ENCODE data around the gene ERV3-1.
A peak's percentile ranks its signal among the peaks of the same experiment; 100 is the strongest.
"Not testable (repeated sequence)": the region's sequence is repeated elsewhere in the genome, so short reads cannot be mapped to it uniquely, and the experiment has no call there.

ERV3-1 gene

DNA sequence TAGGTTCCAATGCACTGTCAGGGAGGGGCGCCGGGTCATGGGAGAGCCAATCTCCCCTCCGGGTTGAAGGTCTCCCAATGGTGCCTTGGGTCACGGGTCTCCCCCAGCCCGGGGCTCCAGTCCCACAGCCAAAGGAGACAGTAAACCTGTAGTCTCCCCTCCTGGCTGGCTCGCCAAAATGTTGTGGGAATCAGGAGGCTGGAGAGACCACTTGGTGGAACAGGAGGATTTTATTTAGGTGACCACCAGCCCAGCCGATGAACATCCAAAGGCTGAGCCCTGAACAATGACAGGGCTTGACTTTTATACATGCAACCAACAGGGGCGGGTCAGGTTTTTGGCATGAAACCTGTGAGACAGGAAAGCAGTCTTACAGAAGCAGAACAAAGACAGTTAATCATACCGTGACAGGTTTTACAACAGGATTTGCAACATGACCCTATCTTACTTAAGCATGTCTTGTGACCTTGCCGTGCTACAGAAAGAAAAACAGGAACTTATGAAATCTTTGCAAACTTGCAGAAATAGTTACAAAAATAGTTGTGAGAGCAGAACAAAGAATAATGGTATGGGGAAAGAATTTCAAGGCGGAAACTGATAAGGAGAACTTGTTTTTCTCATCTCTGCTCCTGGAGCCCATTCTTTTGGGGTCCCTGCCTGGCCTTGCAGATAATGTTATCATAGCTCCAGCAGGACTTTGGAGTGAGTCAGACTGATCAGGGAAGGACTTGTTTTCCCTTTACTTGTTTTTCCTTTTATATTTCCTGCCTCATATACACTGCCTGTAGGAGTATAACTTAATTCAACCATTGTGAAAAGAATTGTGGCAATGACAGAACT is 7.1 kb downstream of the ERV3-1 start:
- peak; percentile 64 for DNase-seq (ENCODE audit: low read depth)

- no peak for DNase-seq (ENCODE audit: low read depth)
Measured at GRCh38 chr7:64998865-64999164, 7.7 kb downstream of the ERV3-1 start.

DNA sequence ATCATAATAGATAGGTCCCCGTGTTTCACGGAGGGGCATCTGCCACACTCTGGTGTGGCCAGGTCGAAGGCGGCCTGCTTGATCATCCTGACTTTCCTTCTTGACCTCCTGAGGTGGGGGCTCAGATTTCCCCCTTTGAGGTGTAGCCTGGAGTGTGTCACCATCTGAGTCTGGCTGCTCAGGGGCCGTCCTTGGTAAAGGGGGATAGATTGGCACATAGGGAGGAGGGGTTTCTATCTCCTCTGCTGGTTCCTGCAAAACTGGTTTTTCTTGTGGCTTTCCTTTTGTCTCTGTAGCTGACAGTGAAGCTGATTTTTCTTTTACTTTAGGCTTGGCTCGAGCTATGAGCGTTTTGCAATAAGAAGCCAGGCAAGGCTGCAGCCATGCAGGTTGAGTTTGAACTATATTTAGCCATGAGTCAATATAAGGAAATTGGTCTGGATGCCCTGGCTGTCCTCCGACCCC is 8.5 kb downstream of the ERV3-1 start:
- no peak for DNase-seq (ENCODE audit: low read depth)

DNA sequence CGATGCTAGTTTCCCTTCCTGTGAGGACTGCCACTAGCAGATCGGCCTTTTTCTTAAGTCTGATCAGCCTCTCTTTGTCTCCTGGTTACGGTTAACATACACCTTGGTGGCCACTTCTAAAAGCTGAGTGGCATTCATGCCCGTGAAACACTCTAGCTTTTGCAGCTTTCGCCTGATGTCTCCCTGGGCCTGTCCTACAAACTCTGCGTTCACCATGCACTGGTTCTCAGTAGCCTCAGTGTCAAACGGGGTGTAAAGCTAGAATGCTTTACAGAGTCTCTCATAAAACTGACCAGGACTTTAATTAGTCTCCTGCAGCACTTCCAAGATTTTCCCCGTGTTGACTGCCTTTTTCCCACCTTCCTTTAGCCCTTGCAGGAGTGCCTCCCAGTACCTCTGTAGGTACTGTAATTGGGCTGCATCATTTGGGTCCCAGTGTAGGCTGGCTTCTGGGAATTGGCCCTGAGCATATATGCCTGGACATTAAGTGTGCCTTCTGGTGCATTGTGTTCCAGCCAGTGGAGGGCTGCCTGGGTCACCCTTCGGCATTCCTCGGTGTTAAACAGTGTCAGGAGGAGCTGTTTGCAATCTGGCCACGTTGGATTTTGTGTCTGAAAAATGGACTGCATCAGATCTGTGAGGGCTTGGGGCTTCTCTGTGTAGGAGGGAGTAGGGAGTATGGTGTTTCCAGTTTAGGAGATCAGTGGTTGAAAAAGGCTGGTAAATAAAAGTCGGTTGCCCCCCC is 9.2 kb downstream of the ERV3-1 start:
- no peak for DNase-seq (ENCODE audit: low read depth)

- DNase-seq (ENCODE audit: low read depth): no peak
Measured at GRCh38 chr7:64996305-64996704, 10.2 kb downstream of the ERV3-1 start.

DNA sequence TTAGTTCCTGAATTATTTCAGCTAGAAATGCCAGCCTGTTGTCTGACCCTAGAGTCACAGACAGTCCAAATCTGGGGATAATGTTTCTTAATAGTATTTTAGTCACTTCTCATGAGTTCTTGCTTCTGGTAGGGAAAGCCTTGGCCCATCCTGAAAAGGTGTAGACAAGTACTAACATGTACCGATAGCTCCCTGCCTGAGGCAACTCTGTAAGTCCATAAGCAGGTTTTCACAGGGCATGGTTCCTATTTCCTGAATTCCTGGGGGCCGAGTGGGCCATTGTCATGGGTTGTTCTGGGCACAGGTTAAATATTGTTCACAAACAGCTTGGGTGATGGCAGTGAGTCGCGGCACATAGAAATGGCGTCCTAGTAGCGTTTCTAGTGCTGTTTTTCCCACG is 12.6 kb downstream of the ERV3-1 start:
- no peak for DNase-seq (ENCODE audit: low read depth)

- DNase-seq (ENCODE audit: low read depth): no peak
Measured at GRCh38 chr7:64992971-64993370, 13.5 kb downstream of the ERV3-1 start.

DNA sequence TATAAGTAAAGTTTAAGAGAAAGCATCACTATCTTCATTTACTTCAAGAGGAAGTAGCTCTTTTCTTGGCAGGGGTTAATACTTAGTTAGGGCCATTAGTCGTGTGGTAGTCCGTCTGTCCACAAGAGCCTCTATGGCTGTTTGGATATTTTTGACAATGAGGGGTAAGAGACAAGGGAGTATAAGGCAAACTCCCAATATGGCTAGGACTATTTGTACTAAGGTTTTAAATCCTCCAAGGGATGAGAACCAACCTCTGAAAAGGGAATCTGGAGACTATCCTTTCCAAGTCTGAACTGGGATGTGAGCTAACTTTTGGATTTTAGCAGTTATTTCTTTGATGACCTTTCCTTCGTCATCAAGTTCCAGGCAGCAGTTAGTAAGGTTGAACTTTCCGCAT is 15.6 kb downstream of the ERV3-1 start, which contains the start of gene ZNF117:
Gene ZNF117 (minus strand): TSS at position 101 of the 400 bp plus-strand sequence.
- DNase-seq (ENCODE audit: low read depth): no peak

DNA sequence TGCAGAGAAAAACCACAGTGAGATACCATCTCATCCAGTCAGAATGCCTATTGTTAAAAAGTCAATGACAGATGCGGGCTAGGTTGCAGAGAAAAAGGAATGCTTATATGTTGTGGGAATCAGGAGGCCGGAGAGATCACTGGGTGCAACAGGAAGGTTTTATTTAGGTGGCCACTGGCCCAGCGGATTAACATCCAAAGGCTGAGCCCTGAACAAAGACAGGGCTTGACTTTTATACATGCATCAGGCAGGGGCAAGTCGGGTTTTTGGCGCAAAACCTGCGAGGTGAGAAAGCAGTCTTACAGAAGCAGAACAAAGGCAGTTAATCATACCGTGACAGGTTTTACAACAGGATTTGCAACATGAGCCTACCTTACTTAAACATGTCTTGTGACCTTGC is 16.3 kb downstream of the ERV3-1 start:
- no peak for DNase-seq (ENCODE audit: low read depth)

DNA sequence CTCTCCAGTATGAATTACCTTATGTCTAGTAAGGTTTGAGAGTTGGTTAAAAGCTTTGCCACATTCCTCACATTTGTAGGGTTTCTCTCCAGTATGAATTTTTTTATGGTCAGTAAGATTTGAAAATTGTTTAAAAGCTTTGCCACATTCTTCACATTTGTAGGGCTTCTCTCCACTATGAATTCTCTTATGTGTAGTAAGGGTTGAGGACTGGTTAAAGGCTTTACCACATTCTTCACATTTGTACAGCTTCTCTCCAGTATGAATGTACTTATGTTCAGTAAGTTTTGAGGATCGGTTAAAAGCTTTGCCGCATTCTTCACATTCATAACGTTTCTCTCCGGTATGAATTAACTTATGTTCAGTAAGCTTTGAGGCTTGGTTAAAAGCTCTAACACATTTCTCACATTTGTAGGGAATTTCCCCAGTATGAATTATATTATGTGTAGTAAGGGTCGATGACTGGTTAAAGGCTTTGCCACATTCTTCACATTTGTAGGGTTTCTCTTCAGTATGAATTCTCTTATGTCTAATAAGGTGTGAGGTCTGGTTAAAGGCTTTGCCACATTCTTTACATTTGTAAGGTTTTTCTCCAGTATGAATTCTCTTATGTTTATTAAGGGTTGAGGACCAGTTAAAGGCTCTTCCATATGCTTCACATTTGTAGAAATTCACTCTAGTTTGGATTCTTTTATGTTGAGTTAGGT is 27.8 kb downstream of the ERV3-1 start:
- no peak for DNase-seq (ENCODE audit: low read depth)

GRCh38 chr7:64965594-64965993 is 40.9 kb downstream of the ERV3-1 start:
- no peak for DNase-seq (ENCODE audit: low read depth)

- no peak for DNase-seq (ENCODE audit: low read depth)
Measured at GRCh38 chr7:64959072-64959747, 47.3 kb downstream of the ERV3-1 start.

- DNase-seq (ENCODE audit: low read depth): no peak
Measured at GRCh38 chr7:64951250-64951848, 55.1 kb downstream of the ERV3-1 start.

GRCh38 chr7:64950673-64951072 is 55.8 kb downstream of the ERV3-1 start:
- not testable (repeated sequence) for DNase-seq (ENCODE audit: low read depth)

DNA sequence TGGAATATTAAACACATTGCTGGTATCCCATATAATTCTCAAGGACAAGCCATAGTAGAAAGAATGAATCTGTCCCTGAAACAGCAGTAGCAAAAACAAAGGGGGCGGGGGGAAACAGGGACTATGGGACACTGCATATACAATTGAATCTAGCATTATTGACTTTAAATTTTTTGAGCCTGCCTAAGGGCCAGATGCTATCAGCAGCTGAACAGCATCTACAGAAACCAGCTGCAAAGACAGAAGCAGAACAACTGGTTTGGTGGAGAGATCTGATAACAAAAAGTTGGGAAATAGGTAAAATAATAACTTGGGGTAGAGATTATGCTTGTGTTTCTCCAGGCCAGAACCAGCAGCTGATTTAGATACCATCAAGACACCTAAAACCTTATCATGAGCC is 57.7 kb downstream of the ERV3-1 start:
- DNase-seq (ENCODE audit: low read depth): not testable (repeated sequence)

DNA sequence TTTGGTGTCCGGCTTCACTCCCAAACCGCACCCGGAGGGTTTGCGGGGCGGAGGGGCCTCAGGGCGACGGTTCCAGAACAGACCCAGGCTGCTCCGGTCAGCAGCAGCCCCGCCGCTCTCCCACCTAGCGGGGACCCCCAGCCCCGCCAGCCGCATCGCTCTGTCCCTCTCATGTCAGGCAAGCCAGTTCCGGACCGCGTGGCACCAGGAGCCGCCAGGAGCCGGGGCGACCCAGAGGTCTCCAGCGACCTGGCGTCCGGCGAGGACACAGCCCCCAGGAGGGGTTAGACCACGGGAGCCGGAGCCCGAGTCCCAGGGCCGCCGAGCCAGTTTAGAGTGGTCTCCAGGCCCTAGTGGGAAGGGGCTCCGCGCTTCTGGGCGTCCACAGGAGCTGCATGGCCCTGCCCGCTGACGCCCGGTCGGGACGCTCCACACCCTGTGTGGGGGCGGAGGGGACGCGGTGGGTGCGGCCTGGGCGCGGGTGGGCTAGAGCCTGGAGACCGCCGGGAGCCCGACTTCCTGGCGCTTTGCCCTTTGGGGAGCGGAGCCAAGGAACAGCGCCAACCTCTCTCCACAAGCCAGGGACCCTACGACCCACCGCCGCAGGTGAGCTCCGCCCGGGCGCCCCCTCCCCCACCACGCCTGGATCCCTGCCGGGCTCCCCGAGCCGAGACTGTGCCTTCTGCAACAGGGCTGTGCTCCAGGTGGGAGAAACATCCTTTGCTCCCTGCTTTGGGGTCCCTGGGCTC is 59.1 kb downstream of the ERV3-1 start:
- DNase-seq (ENCODE audit: low read depth): no peak

- no peak for DNase-seq (ENCODE audit: low read depth)
Measured at GRCh38 chr7:64946772-64947171, 59.7 kb downstream of the ERV3-1 start.

- no peak for DNase-seq (ENCODE audit: low read depth)
Measured at GRCh38 chr7:64945503-64946175, 60.8 kb downstream of the ERV3-1 start.

GRCh38 chr7:64944667-64945502 is 61.6 kb downstream of the ERV3-1 start:
- DNase-seq (ENCODE audit: low read depth): not testable (repeated sequence)

Measured in non-pigmented ciliary epithelial cell (primary cell).